GM19099 (cell line): ENCODE data around the gene PACS1.

Source experiments
- POLR2A ChIP-seq: IDR thresholded peaks from 3 replicates; pipeline ENCODE4 v1.6.1; 2011; ENCODE audit warnings: low read depth; ENCODE audit not compliant: insufficient read length; ENCODE audit errors: extremely low read depth

Gene PACS1

DNA sequence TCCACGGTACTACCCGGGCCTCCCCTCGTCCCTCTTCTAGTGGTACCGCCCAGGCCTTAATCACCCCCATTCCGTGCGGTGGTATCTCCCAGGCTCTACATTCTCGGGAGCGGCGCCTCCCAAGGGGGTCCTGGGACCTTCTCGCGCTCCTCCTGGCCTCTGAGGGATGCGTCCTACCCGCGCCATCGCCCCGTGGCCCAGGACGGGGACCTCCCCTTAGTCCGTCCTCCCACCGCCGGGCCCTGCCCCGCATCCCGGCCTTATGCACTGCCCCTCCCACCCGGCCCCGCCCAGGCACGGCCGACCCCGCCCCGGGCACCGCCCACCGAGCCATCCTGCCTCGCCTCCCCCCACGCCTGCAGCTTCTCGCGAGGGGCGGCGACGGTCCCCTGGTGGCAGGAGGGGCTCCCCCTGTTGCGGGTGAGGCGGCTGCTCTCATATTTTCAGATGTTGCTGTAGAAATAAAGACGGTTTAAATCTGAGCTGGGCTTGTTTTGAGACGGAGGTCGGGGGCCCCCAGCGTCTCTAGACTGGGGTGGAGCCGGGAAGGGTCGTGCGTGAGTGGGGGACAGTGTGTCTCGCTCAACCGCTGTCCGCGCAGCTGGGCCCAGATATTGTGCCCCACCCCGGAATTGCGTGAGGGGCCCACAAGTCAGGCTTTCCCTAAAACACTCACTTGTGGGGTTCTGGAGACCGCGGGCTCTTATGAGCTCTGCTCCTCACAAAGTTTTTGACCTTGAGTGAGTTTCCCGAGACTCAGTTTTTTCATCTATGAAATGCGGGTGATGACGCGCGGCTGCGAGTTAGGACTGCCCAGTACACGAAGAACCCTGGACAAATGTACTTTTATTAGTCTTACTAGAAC lies 197.5 kb downstream of the PACS1 start:
- TF ChIP-seq POLR2A: peak; percentile 17

- peak; percentile 69 for TF ChIP-seq POLR2A
These were observed 198.3 kb downstream of the PACS1 start, which contains the start of gene RAB1B for GRCh38 chr11:66268244-66268951. Gene RAB1B (plus strand): TSS chr11:66268639. CDS start chr11:66268680, 41 bp downstream.

GRCh38 chr11:66268952-66269905 lies 199.2 kb downstream of the PACS1 start:
- peak; percentile 15 for TF ChIP-seq POLR2A

- no peak for TF ChIP-seq POLR2A
These were observed 201.7 kb downstream of the PACS1 start for GRCh38 chr11:66271816-66272215.

DNA sequence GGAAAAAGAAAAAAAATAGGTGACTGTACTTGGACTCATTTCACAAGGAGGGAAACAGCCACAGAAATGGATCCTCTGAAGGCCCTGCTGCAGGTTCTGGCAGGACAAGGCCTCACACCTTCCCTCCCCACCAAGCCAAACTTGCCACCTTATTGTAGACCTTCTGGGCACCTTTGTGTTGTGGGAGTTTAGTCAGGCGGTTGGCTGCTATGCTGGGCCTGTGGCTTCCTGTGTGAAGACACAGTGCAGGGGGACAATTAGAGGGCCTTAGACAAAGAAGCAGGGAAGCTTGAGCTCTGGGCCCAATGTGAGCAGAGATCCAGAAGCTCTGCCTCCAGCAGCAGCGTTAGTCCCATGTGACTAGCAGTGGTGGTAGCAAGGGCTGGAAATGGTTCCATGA lies 202.5 kb downstream of the PACS1 start:
- no peak for TF ChIP-seq POLR2A

- TF ChIP-seq POLR2A: no peak
These were observed 204.1 kb downstream of the PACS1 start for GRCh38 chr11:66274219-66274618.

DNA sequence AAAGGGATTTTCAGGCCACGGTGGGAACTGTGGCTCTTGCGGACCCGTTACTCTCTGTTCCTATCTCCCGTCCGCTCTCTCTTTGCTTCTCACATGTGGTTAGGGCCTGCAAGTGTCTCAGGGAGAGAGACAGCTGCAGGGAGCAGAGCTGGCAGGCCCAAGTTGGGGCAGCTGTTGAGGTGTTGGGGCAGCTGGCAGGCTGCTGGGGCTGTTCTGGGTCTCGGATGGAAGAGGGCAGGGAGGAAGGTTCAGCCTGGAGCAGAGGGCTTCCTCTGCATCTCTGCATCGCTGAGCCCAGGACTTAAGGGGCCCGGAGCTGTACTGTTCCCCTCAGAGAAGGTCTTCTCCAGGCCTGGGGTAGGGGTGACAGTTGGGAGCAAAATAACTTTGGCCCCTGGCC lies 205.3 kb downstream of the PACS1 start:
- no peak for TF ChIP-seq POLR2A

DNA sequence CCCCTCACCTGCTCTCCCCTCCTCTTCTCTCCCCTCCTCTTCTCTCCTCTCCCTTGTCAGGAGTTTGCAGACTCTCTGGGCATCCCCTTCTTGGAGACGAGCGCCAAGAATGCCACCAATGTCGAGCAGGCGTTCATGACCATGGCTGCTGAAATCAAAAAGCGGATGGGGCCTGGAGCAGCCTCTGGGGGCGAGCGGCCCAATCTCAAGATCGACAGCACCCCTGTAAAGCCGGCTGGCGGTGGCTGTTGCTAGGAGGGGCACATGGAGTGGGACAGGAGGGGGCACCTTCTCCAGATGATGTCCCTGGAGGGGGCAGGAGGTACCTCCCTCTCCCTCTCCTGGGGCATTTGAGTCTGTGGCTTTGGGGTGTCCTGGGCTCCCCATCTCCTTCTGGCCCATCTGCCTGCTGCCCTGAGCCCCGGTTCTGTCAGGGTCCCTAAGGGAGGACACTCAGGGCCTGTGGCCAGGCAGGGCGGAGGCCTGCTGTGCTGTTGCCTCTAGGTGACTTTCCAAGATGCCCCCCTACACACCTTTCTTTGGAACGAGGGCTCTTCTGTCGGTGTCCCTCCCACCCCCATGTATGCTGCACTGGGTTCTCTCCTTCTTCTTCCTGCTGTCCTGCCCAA lies 206.0 kb downstream of the PACS1 start:
- TF ChIP-seq POLR2A: no peak

GRCh38 chr11:66277471-66278362 lies 207.6 kb downstream of the PACS1 start, which contains the start of gene CNIH2:
Gene CNIH2 (plus strand): TSS chr11:66278175. CDS start chr11:66278457, 282 bp downstream.
- TF ChIP-seq POLR2A: no peak

DNA sequence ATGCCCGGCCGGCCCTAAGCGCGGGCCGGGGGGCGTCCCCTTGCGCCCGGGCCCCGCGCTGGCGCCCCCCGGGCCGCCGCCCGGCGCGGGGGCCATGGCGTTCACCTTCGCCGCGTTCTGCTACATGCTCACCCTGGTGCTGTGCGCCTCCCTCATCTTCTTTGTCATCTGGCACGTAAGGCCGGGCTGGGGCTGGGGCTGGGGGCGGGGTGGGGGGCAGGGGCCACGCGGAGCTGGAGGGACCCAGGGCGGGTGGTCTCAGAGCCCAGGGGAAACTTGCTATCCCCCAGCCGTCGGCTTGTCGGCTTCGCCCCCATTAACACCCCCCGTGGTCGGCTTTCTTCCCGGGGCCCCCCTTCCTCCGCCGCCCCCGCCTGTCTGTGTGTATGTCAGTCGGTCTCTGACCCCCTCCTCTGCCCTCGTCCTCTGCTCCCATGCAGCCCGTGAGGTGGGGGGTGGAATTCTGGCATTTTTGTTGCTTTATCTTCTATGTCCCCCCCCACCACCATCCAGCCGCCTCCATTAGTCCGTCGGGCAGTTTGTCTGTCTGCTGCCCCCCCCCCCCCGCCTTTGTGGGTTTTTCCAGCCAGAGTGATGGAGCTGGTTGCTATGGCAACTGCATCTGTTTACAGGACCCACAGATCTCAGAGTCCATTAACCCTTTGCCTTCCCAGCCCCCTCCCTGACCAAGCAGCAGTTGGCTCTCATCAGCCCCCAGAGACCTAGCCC lies 208.5 kb downstream of the PACS1 start:
- no peak for TF ChIP-seq POLR2A

- TF ChIP-seq POLR2A: no peak
These were observed 209.1 kb downstream of the PACS1 start for GRCh38 chr11:66279092-66279734.

DNA sequence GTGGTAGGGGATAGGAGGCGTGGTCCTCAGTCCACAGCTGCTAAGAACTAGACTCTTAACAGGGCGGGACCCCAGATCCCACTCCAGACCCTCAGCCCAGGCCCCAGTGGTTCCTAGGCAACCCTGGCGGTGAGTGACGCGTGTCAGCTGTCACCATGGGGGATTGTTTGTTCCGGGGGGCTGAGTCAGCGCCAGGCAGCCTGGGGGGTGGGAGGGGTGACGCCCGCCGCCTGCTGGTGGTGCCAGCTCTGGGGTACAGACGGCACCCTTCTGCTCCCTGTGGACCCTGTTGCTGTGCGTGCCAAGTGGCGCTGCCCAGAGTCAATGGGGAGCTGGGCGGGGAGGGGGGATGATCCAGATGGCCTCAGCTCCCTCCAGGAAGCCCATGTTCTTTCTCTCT lies 210.4 kb downstream of the PACS1 start:
- TF ChIP-seq POLR2A: no peak

DNA sequence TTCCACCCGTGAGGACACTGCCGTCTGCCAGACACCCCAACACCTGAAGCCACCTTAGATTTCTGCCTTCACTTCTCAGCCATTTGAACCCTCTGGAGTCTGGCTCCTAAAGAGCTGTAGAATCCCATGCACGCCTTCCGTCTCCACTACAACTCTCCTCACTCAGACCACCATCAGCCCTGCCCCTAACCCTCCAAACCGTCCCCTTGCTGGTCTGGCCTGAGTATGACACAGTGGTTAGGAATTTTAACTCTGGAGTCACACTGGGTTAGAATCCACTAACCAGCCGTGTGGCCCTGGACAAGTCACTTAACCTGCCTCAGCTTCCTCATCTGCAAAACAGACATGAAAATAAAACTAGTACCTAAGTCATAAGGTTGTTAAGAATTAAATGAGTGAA lies 210.9 kb downstream of the PACS1 start:
- TF ChIP-seq POLR2A: no peak
